Measurements from ENCODE around the gene COA4. TPM values are rescaled to one million over a fixed set of nuclear protein-coding genes. Genes with fewer than 3 reads are reported as not detected.

Gene COA4
- total and polyA plus RNA-seq, 4 donors: 37.6 to 94.2 (median 76.2) TPM

GRCh38 chr11:73889536-73889935 is 12.9 kb upstream of the COA4 start:
- H3K27ac ChIP-seq (ENCODE audit: low read depth in 1 of 2, low read length in 2 of 2): no peak overlapping the region
- no peaks in the 10 kb centered on the region for H3K4me1 ChIP-seq (ENCODE audit: control insufficient read depth in 4 of 4, insufficient read depth in 4 of 4, low read length in 3 of 4)
- H3K4me3 ChIP-seq (ENCODE audit: low read depth in 1 of 3, low read length in 3 of 3): no peak overlapping the region
- no peak for TF ChIP-seq HNF4A (conservative IDR thresholded peaks at IDR 0.05)
- TF ChIP-seq MAX (IDR thresholded peaks at IDR 0.05): no peak
- TF ChIP-seq CTCF (IDR thresholded peaks at IDR 0.05; ENCODE audit: low read depth, low read length, missing input control): no peak
- no peak for TF ChIP-seq JUND (IDR thresholded peaks at IDR 0.05)
- no peak for TF ChIP-seq FOXA2 (IDR thresholded peaks at IDR 0.05)
- TF ChIP-seq FOXA1 (IDR thresholded peaks at IDR 0.05): no peak
- TF ChIP-seq GABPA (IDR thresholded peaks at IDR 0.05 in 1 of 2, conservative IDR thresholded peaks at IDR 0.05 in 1 of 2): no peak
- TF ChIP-seq HNF4G (IDR thresholded peaks at IDR 0.05): no peak
- TF ChIP-seq ZBTB33 (IDR thresholded peaks at IDR 0.05): no peak
- TF ChIP-seq RXRA (IDR thresholded peaks at IDR 0.05): no peak
- no peak for TF ChIP-seq TAF1 (conservative IDR thresholded peaks at IDR 0.05)
- TF ChIP-seq SP1 (IDR thresholded peaks at IDR 0.05): no peak
- TF ChIP-seq EGR1 (IDR thresholded peaks at IDR 0.05; ENCODE audit: low read depth in 2 of 2): no peak
- no peak for TF ChIP-seq NR2F2 (IDR thresholded peaks at IDR 0.05)
- TF ChIP-seq REST (IDR thresholded peaks at IDR 0.05): no peak
- WGBS: 96% methylated on average over 1 of the region's 1 CpG
- no peaks in the 10 kb centered on the region for H3K27me3 ChIP-seq (ENCODE audit: control insufficient read depth in 4 of 4, insufficient read depth in 4 of 4, low read length in 3 of 4)
- H3K9ac ChIP-seq (ENCODE audit: low read depth in 1 of 2, low read length in 2 of 2): no peak overlapping the region
- DNase-seq (ENCODE audit: low spot score): no peak
- H3K9me3 ChIP-seq (ENCODE audit: control insufficient read depth in 4 of 4, low read length in 3 of 4): no peaks in the 10 kb centered on the region
- peaks cover 5 to 29% (median 17%) of the 10 kb centered on the region in 4 donors for H3K36me3 ChIP-seq (ENCODE audit: control insufficient read depth in 4 of 4, insufficient read depth in 3 of 4, low read depth in 1 of 4, low read length in 3 of 4)

GRCh38 chr11:73889019-73889418 is 12.4 kb upstream of the COA4 start:
- no peaks in the 10 kb centered on the region for H3K4me1 ChIP-seq (ENCODE audit: control insufficient read depth in 4 of 4, insufficient read depth in 4 of 4, low read length in 3 of 4)
- H3K27me3 ChIP-seq (ENCODE audit: control insufficient read depth in 4 of 4, insufficient read depth in 4 of 4, low read length in 3 of 4): no peaks in the 10 kb centered on the region
- no peak overlapping the region for H3K27ac ChIP-seq (ENCODE audit: low read depth in 1 of 2, low read length in 2 of 2)
- peaks cover 5 to 29% (median 18%) of the 10 kb centered on the region in 4 donors for H3K36me3 ChIP-seq (ENCODE audit: control insufficient read depth in 4 of 4, insufficient read depth in 3 of 4, low read depth in 1 of 4, low read length in 3 of 4)
- 72% methylated on average over 1 of the region's 1 CpG for WGBS
- H3K9ac ChIP-seq (ENCODE audit: low read depth in 1 of 2, low read length in 2 of 2): no peak overlapping the region
- no peaks in the 10 kb centered on the region for H3K9me3 ChIP-seq (ENCODE audit: control insufficient read depth in 4 of 4, low read length in 3 of 4)
- no peak for DNase-seq (ENCODE audit: low spot score)
- H3K4me3 ChIP-seq (ENCODE audit: low read depth in 1 of 3, low read length in 3 of 3): no peak overlapping the region
- TF ChIP-seq TAF1 (conservative IDR thresholded peaks at IDR 0.05): no peak
- no peak for TF ChIP-seq YY1 (IDR thresholded peaks at IDR 0.05)
- TF ChIP-seq HNF4G (IDR thresholded peaks at IDR 0.05): no peak
- no peak for TF ChIP-seq JUND (IDR thresholded peaks at IDR 0.05)
- no peak for TF ChIP-seq ATF3 (IDR thresholded peaks at IDR 0.05)
- no peak for TF ChIP-seq NR2F2 (IDR thresholded peaks at IDR 0.05)
- no peak for TF ChIP-seq FOXA1 (IDR thresholded peaks at IDR 0.05)
- TF ChIP-seq ZBTB33 (IDR thresholded peaks at IDR 0.05): no peak
- no peak for TF ChIP-seq RAD21 (IDR thresholded peaks at IDR 0.05)
- TF ChIP-seq RXRA (IDR thresholded peaks at IDR 0.05): no peak
- no peak for TF ChIP-seq MAX (IDR thresholded peaks at IDR 0.05)
- no peak for TF ChIP-seq GABPA (IDR thresholded peaks at IDR 0.05 in 1 of 2, conservative IDR thresholded peaks at IDR 0.05 in 1 of 2)
- TF ChIP-seq FOXA2 (IDR thresholded peaks at IDR 0.05): no peak
- no peak for TF ChIP-seq EGR1 (IDR thresholded peaks at IDR 0.05; ENCODE audit: low read depth in 2 of 2)
- no peak for TF ChIP-seq CTCF (IDR thresholded peaks at IDR 0.05; ENCODE audit: low read depth, low read length, missing input control)
- no peak for TF ChIP-seq HNF4A (conservative IDR thresholded peaks at IDR 0.05)
- TF ChIP-seq SP1 (IDR thresholded peaks at IDR 0.05): no peak
